H1 (cell line): ENCODE results near the gene GSE1.

Source experiments
- EZH2 ChIP-seq: fragments of 200-600 bp; sonication (generic); IDR thresholded peaks from 2 replicates; pipeline ENCODE4 v1.7.1; 2012; ENCODE audit warnings: low read depth, mild to moderate bottlenecking, moderate library complexity, low read length, inconsistent platforms; ENCODE audit not compliant: severe bottlenecking
- JUN ChIP-seq: IDR thresholded peaks from 2 replicates; pipeline ENCODE4 v1.6.1; 2011; ENCODE audit warnings: low read depth, mild to moderate bottlenecking, improper control_type of control experiment, low read length
- JUND ChIP-seq: IDR thresholded peaks from 2 replicates; pipeline ENCODE4 v1.6.1; 2011; ENCODE audit warnings: mild to moderate bottlenecking, improper control_type of control experiment, low read length
- KDM5A ChIP-seq: fragments of 200-600 bp; IDR thresholded peaks from 2 replicates; pipeline ENCODE4 v1.7.1; 2012; ENCODE audit warnings: mild to moderate bottlenecking, low read length, inconsistent platforms, mixed read lengths
- POLR2AphosphoS5 ChIP-seq: IDR thresholded peaks from 2 replicates; pipeline ENCODE4 v1.6.1; 2011; ENCODE audit warnings: low read depth, low read length
- RFX5 ChIP-seq: IDR thresholded peaks from 2 replicates; pipeline ENCODE4 v1.6.1; 2011; ENCODE audit warnings: low read depth, low read length, improper control_type of control experiment, borderline replicate concordance
- TBP ChIP-seq: IDR thresholded peaks from 2 replicates; pipeline ENCODE4 v1.6.1; 2011; ENCODE audit warnings: low read depth, low read length, improper control_type of control experiment
- TF ChIP-seq, protein P1 (sequence below), 3 experiments: IDR thresholded peaks; 1 replicate in 2 of 3; 2 replicates in 1 of 3; pipeline versions ENCODE4 v1.5.1 to v1.6.1; 2011; ENCODE audit warnings: low read length in 3 of 3, mild to moderate bottlenecking in 3 of 3, inconsistent platforms in 2 of 3, low read depth in 1 of 3, moderate library complexity in 1 of 3; ENCODE audit not compliant: insufficient read depth in 1 of 3; ENCODE audit errors: control extremely low read depth in 1 of 3
- TF ChIP-seq, protein P2 (sequence below): IDR thresholded peaks from 2 replicates; pipeline ENCODE4 v1.6.1; 2012; ENCODE audit warnings: inconsistent platforms

DNA sequence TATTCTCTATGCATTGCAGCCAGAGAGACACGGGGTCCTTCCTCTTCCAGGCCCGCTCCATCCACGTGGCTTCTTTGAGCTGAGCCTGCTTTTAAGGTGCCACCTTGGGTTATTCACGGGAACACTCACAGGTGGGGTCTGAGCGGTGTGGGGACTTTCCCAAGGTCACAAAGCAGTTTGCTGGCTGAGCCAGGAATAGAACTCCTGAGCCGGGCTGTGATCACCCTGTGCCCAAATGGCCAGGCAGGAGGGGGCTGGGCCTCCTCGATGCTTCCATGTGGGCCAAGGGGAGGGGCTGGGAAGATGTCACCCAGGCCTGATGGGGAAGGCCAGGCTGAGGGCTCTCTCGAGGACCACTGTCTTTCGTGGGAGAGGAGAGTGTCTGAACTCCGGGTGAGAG is 13.0 kb upstream of the GSE1 start:
- TF ChIP-seq, protein P1, sequence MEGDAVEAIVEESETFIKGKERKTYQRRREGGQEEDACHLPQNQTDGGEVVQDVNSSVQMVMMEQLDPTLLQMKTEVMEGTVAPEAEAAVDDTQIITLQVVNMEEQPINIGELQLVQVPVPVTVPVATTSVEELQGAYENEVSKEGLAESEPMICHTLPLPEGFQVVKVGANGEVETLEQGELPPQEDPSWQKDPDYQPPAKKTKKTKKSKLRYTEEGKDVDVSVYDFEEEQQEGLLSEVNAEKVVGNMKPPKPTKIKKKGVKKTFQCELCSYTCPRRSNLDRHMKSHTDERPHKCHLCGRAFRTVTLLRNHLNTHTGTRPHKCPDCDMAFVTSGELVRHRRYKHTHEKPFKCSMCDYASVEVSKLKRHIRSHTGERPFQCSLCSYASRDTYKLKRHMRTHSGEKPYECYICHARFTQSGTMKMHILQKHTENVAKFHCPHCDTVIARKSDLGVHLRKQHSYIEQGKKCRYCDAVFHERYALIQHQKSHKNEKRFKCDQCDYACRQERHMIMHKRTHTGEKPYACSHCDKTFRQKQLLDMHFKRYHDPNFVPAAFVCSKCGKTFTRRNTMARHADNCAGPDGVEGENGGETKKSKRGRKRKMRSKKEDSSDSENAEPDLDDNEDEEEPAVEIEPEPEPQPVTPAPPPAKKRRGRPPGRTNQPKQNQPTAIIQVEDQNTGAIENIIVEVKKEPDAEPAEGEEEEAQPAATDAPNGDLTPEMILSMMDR (IDR thresholded peaks at IDR 0.05; ENCODE audit: control extremely low read depth in 1 of 3, insufficient read depth in 1 of 3, low read depth in 1 of 3, low read length in 3 of 3), result no peak
- no peak for TF ChIP-seq TBP
- TF ChIP-seq JUND, result no peak
- no peak for TF ChIP-seq POLR2AphosphoS5
- TF ChIP-seq EZH2, result no peak
- TF ChIP-seq, protein P2, sequence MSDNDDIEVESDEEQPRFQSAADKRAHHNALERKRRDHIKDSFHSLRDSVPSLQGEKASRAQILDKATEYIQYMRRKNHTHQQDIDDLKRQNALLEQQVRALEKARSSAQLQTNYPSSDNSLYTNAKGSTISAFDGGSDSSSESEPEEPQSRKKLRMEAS, result no peak
- no peak for TF ChIP-seq KDM5A
- TF ChIP-seq RFX5, result no peak
- TF ChIP-seq JUN, result no peak
